Muscle layer of duodenum (tissue), 2 donors: ENCODE results near the gene NFYC.

Source experiments
- H3K27ac ChIP-seq: one replicate; pipeline ENCODE4 v1.7.0; 2013; ENCODE audit warnings: mild to moderate bottlenecking, low read length
- H3K27me3 ChIP-seq: one replicate; pipeline ENCODE4 v1.7.0; 2013; ENCODE audit warnings: low read depth, mild to moderate bottlenecking, control low read depth, low read length
- H3K36me3 ChIP-seq, 2 donors: one replicate each; pipeline ENCODE4 v1.7.0; 2013; ENCODE audit warnings: low read length in 2 of 2, control low read depth in 1 of 2, mild to moderate bottlenecking in 1 of 2; ENCODE audit not compliant: insufficient read depth in 2 of 2, control insufficient read depth in 1 of 2
- H3K4me1 ChIP-seq, 2 donors: one replicate each; pipeline ENCODE4 v1.7.0; 2013; ENCODE audit warnings: low read length in 2 of 2, mild to moderate bottlenecking in 2 of 2, control low read depth in 1 of 2, moderate library complexity in 1 of 2; ENCODE audit not compliant: insufficient read depth in 2 of 2, control insufficient read depth in 1 of 2
- H3K4me3 ChIP-seq, 2 donors: one replicate each; pipeline ENCODE4 v1.7.0; 2013; ENCODE audit warnings: low read length in 2 of 2, low read depth in 1 of 2, mild to moderate bottlenecking in 1 of 2
- H3K9me3 ChIP-seq, 2 donors: one replicate each; pipeline ENCODE4 v1.7.0; 2013; ENCODE audit warnings: low read length in 2 of 2, control low read depth in 1 of 2, mild to moderate bottlenecking in 1 of 2; ENCODE audit not compliant: control insufficient read depth in 1 of 2
- donor health status: healthy.

Gene NFYC

GRCh38 chr1:40776236-40777072 is 85.0 kb downstream of the NFYC start:
- H3K27ac ChIP-seq = no peak overlapping the region
- H3K36me3 ChIP-seq = peaks cover 6 to 12% of the 10 kb centered on the region in 2 donors
- H3K9me3 ChIP-seq = no peaks in the 10 kb centered on the region
- H3K4me3 ChIP-seq = no peak overlapping the region
- no peaks in the 10 kb centered on the region for H3K4me1 ChIP-seq
- no peaks in the 10 kb centered on the region for H3K27me3 ChIP-seq

GRCh38 chr1:40777224-40777970 is 85.9 kb downstream of the NFYC start:
- Histone ChIP-seq H3K4me3 (no peak overlapping the region), H3K27ac (no peak overlapping the region), H3K36me3 (peaks cover 0 to 3% of the 10 kb centered on the region in 2 donors), H3K4me1 (peaks cover 0 to 4% of the 10 kb centered on the region in 2 donors), H3K9me3 (no peaks in the 10 kb centered on the region), H3K27me3 (no peaks in the 10 kb centered on the region)

- H3K36me3 ChIP-seq = no peaks in the 10 kb centered on the region
- H3K9me3 ChIP-seq = no peaks in the 10 kb centered on the region
- H3K4me3 ChIP-seq = no peak overlapping the region
- no peak overlapping the region for H3K27ac ChIP-seq
- H3K4me1 ChIP-seq = peaks cover 0 to 26% of the 10 kb centered on the region in 2 donors
- no peaks in the 10 kb centered on the region for H3K27me3 ChIP-seq
Observed at GRCh38 chr1:40780678-40781607, 89.4 kb downstream of the NFYC start.

- no peaks in the 10 kb centered on the region for H3K27me3 ChIP-seq
- H3K9me3 ChIP-seq = no peaks in the 10 kb centered on the region
- H3K4me3 ChIP-seq = no peak overlapping the region
- H3K36me3 ChIP-seq = no peaks in the 10 kb centered on the region
- H3K4me1 ChIP-seq = peaks cover 0 to 27% of the 10 kb centered on the region in 2 donors
- H3K27ac ChIP-seq = no peak overlapping the region
Observed at GRCh38 chr1:40781608-40781971, 90.1 kb downstream of the NFYC start.

GRCh38 chr1:40782371-40782956 is 91.0 kb downstream of the NFYC start:
- Histone ChIP-seq H3K9me3 (no peaks in the 10 kb centered on the region), H3K4me1 (peaks cover 0 to 31% of the 10 kb centered on the region in 2 donors), H3K4me3 (peak overlapping the region; percentile 44 to 63), H3K27ac (no peak overlapping the region), H3K36me3 (no peaks in the 10 kb centered on the region), H3K27me3 (no peaks in the 10 kb centered on the region)

- H3K36me3 ChIP-seq = no peaks in the 10 kb centered on the region
- H3K4me3 ChIP-seq = peak within 1 kb of the TSS; percentile 44 to 66
- H3K9me3 ChIP-seq = no peaks in the 10 kb centered on the region
- no peaks in the 10 kb centered on the region for H3K27me3 ChIP-seq
- no peak within 1 kb of the TSS for H3K27ac ChIP-seq
- peaks cover 0 to 38% of the 10 kb centered on the region in 2 donors for H3K4me1 ChIP-seq
Observed at GRCh38 chr1:40783001-40783905, 91.7 kb downstream of the NFYC start, which contains the start of gene KCNQ4. Gene KCNQ4 (plus strand): TSS chr1:40783787. CDS start chr1:40784094, 307 bp downstream.

- H3K36me3 ChIP-seq = no peaks in the 10 kb centered on the region
- H3K4me1 ChIP-seq = peaks cover 0 to 44% of the 10 kb centered on the region in 2 donors
- no peaks in the 10 kb centered on the region for H3K27me3 ChIP-seq
- H3K4me3 ChIP-seq = peak overlapping the region; percentile 42 to 66
- no peak overlapping the region for H3K27ac ChIP-seq
- H3K9me3 ChIP-seq = no peaks in the 10 kb centered on the region
Observed at GRCh38 chr1:40784141-40784770, 92.8 kb downstream of the NFYC start.

- peak overlapping the region; percentile 31 for H3K27ac ChIP-seq
Observed at GRCh38 chr1:40784771-40785151, 93.3 kb downstream of the NFYC start.

GRCh38 chr1:40785446-40785845 is 93.9 kb downstream of the NFYC start:
- Histone ChIP-seq H3K36me3 (no peaks in the 10 kb centered on the region), H3K27me3 (no peaks in the 10 kb centered on the region), H3K4me1 (peaks cover 7 to 56% of the 10 kb centered on the region in 2 donors), H3K4me3 (peak overlapping the region in 1 of 2 donors; percentile 66), H3K27ac (peak overlapping the region; percentile 31), H3K9me3 (no peaks in the 10 kb centered on the region)

More at GRCh38 chr1:40784771-40785151, 93.3 kb downstream of the NFYC start:
- Histone ChIP-seq H3K27me3 (no peaks in the 10 kb centered on the region), H3K36me3 (no peaks in the 10 kb centered on the region), H3K9me3 (no peaks in the 10 kb centered on the region), H3K4me3 (peak overlapping the region; percentile 42 to 66), H3K4me1 (peaks cover 1 to 49% of the 10 kb centered on the region in 2 donors)
